Nephron (organoid): ENCODE results near the gene ANO2.
A peak's percentile ranks its signal among the peaks of the same experiment; 100 is the strongest.
"Not testable (repeated sequence)": the region's sequence is repeated elsewhere in the genome, so short reads cannot be mapped to it uniquely, and the experiment has no call there.

Experiments used
- H3K27ac Mint-ChIP-seq, 3 experiments: 2 replicates each; pipeline ENCODE4 v1.8.0; 2020; ENCODE audit warnings: mixed read lengths in 3 of 3, mild to moderate bottlenecking in 2 of 3, moderate library complexity in 1 of 3
- H3K27me3 Mint-ChIP-seq: 2 replicates; pipeline ENCODE4 v1.8.0; 2021; ENCODE audit warnings: low read depth, mild to moderate bottlenecking, moderate library complexity, mixed read lengths
- H3K36me3 Mint-ChIP-seq: 2 replicates; pipeline ENCODE4 v1.8.0; 2020; ENCODE audit warnings: low read depth, mixed read lengths
- H3K4me1 Mint-ChIP-seq: 2 replicates; pipeline ENCODE4 v1.8.0; 2020; ENCODE audit warnings: mixed read lengths
- H3K4me3 Mint-ChIP-seq, 3 experiments: 2 replicates each; pipeline ENCODE4 v1.8.0; 2020; ENCODE audit warnings: mild to moderate bottlenecking in 3 of 3, mixed read lengths in 3 of 3, moderate library complexity in 2 of 3
- H3K9me3 Mint-ChIP-seq: 2 replicates; pipeline ENCODE4 v1.8.0; 2020; ENCODE audit warnings: mixed read lengths
- TF ChIP-seq, protein P1 (sequence below), 3 experiments: fragments of 200-600 bp; sonication (generic); IDR thresholded peaks; one replicate each; pipeline ENCODE4 v1.5.0; 2021; ENCODE audit warnings: antibody characterized with exemption in 3 of 3; ENCODE audit not compliant: unreplicated experiment in 3 of 3

The ANO2 gene

DNA sequence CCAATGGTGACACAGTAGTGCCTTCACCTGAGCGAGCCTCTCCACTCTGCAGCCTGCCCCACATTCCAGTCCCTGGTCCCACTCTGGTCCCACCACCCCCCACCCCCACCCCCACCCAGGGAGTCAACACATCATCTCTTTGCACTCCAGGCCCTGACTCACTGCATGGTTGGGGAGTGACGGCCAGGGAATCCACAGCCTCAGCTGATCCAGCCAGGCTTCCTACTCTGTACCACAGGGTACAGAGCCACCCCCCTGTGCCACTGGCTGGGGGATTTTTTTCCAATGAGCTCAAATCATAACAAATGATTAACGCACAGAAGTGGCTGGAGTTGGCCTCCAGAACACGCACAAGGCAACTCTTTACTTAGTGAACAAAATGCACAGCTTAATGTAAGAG lies 279.4 kb downstream of the ANO2 start:
- H3K36me3 Mint-ChIP-seq = no peaks in the 10 kb centered on the region
- no peak overlapping the region for H3K27ac Mint-ChIP-seq
- H3K27me3 Mint-ChIP-seq = peaks cover 10% of the 10 kb centered on the region
- H3K9me3 Mint-ChIP-seq = peaks cover 4% of the 10 kb centered on the region
- H3K4me1 Mint-ChIP-seq = peaks cover 22% of the 10 kb centered on the region
- TF ChIP-seq, protein P1, sequence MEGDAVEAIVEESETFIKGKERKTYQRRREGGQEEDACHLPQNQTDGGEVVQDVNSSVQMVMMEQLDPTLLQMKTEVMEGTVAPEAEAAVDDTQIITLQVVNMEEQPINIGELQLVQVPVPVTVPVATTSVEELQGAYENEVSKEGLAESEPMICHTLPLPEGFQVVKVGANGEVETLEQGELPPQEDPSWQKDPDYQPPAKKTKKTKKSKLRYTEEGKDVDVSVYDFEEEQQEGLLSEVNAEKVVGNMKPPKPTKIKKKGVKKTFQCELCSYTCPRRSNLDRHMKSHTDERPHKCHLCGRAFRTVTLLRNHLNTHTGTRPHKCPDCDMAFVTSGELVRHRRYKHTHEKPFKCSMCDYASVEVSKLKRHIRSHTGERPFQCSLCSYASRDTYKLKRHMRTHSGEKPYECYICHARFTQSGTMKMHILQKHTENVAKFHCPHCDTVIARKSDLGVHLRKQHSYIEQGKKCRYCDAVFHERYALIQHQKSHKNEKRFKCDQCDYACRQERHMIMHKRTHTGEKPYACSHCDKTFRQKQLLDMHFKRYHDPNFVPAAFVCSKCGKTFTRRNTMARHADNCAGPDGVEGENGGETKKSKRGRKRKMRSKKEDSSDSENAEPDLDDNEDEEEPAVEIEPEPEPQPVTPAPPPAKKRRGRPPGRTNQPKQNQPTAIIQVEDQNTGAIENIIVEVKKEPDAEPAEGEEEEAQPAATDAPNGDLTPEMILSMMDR (IDR thresholded peaks at IDR 0.05; ENCODE audit: unreplicated experiment in 3 of 3) = no peak
- no peak overlapping the region for H3K4me3 Mint-ChIP-seq

DNA sequence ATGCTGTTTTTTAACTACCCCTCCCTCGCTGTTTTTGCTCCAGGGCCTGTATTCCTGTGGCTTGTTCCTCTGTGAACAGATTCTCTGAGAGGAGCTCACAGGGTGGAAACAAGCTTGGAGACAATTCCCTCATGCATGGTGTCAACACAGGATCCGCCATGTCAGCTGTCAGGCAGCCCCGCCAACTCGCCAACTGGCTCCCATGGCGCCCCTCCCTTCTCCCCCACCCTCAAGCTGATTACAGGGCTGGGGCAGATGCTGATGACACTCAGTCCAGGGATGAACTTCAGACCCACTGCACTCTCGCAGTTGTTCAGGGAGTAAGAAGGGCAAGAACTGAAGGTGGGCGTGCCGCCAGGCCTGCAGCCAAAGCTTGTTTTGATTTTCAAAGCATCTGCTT lies 283.2 kb downstream of the ANO2 start:
- H3K4me3 Mint-ChIP-seq = no peak overlapping the region
- H3K4me1 Mint-ChIP-seq = peaks cover 22% of the 10 kb centered on the region

DNA sequence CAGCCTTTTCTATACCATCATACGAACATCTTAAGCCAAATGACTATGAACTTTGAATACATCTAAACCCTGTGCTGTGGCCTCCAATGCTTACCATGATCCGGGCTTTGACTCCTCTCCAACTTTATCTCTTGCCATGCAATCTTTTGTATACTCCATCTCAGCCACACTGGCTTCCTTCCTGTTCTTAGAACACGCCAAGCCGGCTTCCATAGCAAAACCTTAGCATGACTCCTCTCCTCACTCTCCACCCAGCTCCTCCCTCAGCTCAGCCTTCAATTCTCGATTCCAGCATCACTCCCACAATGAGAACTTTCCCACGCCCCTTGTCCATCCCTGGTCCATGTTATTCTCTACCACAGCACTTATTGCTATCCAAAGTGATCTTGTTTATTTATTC lies 284.8 kb downstream of the ANO2 start:
- no peaks in the 10 kb centered on the region for H3K9me3 Mint-ChIP-seq
- H3K4me1 Mint-ChIP-seq = peaks cover 22% of the 10 kb centered on the region
- no peak overlapping the region for H3K27ac Mint-ChIP-seq
- no peaks in the 10 kb centered on the region for H3K36me3 Mint-ChIP-seq
- TF ChIP-seq, protein P1 (IDR thresholded peaks at IDR 0.05; ENCODE audit: unreplicated experiment in 3 of 3) = no peak
- no peak overlapping the region for H3K4me3 Mint-ChIP-seq
- peaks cover 3% of the 10 kb centered on the region for H3K27me3 Mint-ChIP-seq

More for the DNA sequence above, 283.2 kb downstream of the ANO2 start:
- no peaks in the 10 kb centered on the region for H3K9me3 Mint-ChIP-seq
- H3K27ac Mint-ChIP-seq = peak overlapping the region in 1 of 3 experiments; percentile 71
- TF ChIP-seq, protein P1 (IDR thresholded peaks at IDR 0.05; ENCODE audit: unreplicated experiment in 3 of 3) = no peak
- H3K27me3 Mint-ChIP-seq = peaks cover 10% of the 10 kb centered on the region
- H3K36me3 Mint-ChIP-seq = no peaks in the 10 kb centered on the region

DNA sequence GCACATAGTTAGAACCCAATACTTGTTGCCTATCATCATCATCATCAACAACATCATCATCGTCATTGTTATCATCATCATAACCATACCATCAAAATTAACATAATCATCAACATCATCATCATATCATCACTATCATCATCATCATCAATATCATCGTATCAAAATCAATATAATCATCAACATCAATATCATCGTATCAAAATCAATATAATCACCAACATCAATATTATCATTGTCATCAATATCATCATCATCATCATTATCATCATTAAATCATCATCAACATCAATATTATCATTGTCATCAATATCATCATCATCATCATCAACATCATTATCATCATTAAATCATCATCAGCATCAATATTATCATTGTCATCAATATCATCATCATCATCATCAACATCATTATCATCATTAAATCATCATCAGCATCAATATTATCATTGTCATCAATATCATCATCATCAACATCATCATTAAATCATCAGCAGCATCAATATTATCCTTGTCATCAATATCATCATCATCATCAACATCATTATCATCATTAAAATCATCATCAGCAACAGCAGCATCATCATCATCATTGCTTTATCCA lies 286.6 kb downstream of the ANO2 start:
- H3K27ac Mint-ChIP-seq, H3K9me3 Mint-ChIP-seq, H3K4me3 Mint-ChIP-seq, H3K36me3 Mint-ChIP-seq, H3K27me3 Mint-ChIP-seq: not testable (repeated sequence)
- H3K4me1 Mint-ChIP-seq = peaks cover 22% of the 10 kb centered on the region

DNA sequence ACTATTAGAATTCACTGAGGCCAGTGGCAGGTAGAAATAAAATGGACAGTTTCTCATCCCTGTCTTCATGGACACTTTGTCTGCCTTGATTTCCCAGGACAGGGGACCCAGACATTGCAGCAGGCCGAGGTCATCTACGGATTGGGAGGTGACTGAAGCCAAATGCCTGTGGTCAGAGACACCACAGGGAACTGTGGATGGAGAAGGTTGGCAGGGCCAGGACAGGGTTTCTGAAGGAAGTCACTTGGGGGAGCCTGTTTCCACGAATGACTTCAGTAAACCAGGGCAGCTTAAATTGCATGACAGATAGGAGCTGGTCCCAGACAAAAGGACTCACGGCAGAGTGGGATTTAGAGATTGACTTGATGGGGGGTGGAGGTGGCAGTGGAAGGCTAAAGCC lies 288.2 kb downstream of the ANO2 start:
- peaks cover 9% of the 10 kb centered on the region for H3K4me1 Mint-ChIP-seq
- TF ChIP-seq, protein P1 (IDR thresholded peaks at IDR 0.05; ENCODE audit: unreplicated experiment in 3 of 3) = no peak
- H3K27ac Mint-ChIP-seq = peak overlapping the region in 1 of 3 experiments; percentile 30
- no peak overlapping the region for H3K4me3 Mint-ChIP-seq
- H3K9me3 Mint-ChIP-seq = no peaks in the 10 kb centered on the region
- no peaks in the 10 kb centered on the region for H3K36me3 Mint-ChIP-seq
- H3K27me3 Mint-ChIP-seq = no peaks in the 10 kb centered on the region

DNA sequence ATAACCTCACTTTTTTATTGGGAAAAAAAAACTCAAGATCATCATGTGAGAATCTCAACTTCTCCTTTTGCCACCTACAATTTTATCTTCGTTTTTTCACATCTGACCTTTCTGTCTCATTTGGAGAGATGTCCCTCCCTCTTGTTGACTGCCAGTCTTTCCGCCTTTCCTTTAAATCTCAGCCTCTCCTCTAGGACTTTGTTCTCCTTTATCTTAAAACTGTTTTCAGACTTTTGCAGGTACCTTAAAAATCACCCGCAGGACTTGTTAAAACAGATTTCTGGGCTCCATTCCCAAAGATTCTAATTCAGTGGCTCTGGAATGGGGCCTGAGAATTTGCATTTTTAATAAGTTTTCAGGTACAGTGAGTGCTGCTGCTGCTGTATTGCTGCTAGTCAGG lies 289.9 kb downstream of the ANO2 start:
- Mint-ChIP-seq H3K4me1 (no peaks in the 10 kb centered on the region), H3K27me3 (no peaks in the 10 kb centered on the region), H3K4me3 (no peak overlapping the region), H3K9me3 (no peaks in the 10 kb centered on the region), H3K36me3 (no peaks in the 10 kb centered on the region), H3K27ac (no peak overlapping the region)
- TF ChIP-seq, protein P1 (IDR thresholded peaks at IDR 0.05; ENCODE audit: unreplicated experiment in 3 of 3) = no peak
